MM.1S (cell line): ENCODE measurements around the gene CD58.

Source experiments
- DNase-seq: peaks from one replicate; pipeline ENCODE4 v3.0.0-alpha.2; 2015
- H2AFZ ChIP-seq: fragments of 300-600 bp; sonication (generic); 2 replicates; pipeline ENCODE4 v1.6.0; 2016; ENCODE audit warnings: antibody characterized with exemption, low read length
- H3F3A ChIP-seq: fragments of 300-600 bp; sonication (generic); 2 replicates; pipeline ENCODE4 v1.6.1; 2016; ENCODE audit warnings: mild to moderate bottlenecking, antibody characterized with exemption, low read length, moderate library complexity, mixed read lengths; ENCODE audit not compliant: insufficient read depth
- H3K27ac ChIP-seq: fragments of 300-600 bp; sonication (generic); 2 replicates; pipeline ENCODE4 v1.5.1; 2016; ENCODE audit warnings: mild to moderate bottlenecking, low read length
- H3K27me3 ChIP-seq: fragments of 300-600 bp; sonication (generic); replicated peaks from 2 replicates; pipeline ENCODE4 v1.6.0; 2016; ENCODE audit warnings: low read length; ENCODE audit not compliant: insufficient read depth
- H3K36me3 ChIP-seq: fragments of 300-600 bp; sonication (generic); replicated peaks from 2 replicates; pipeline ENCODE4 v1.6.1; 2016; ENCODE audit warnings: mild to moderate bottlenecking, low read length, mixed read lengths; ENCODE audit not compliant: insufficient read depth
- H3K4me1 ChIP-seq: fragments of 300-600 bp; sonication (generic); 2 replicates; pipeline ENCODE4 v1.6.1; 2016; ENCODE audit warnings: low read length, mixed read lengths
- H3K4me2 ChIP-seq: fragments of 300-600 bp; sonication (generic); 2 replicates; pipeline ENCODE4 v1.6.0; 2016; ENCODE audit warnings: low read depth, low read length
- H3K4me3 ChIP-seq: fragments of 300-600 bp; sonication (generic); 2 replicates; pipeline ENCODE4 v1.5.1; 2016; ENCODE audit warnings: low read length, mixed read lengths
- H3K79me2 ChIP-seq: fragments of 300-600 bp; sonication (generic); 2 replicates; pipeline ENCODE4 v1.6.1; 2016; ENCODE audit warnings: mixed run types, low read length, mixed read lengths
- H3K9ac ChIP-seq: fragments of 300-600 bp; sonication (generic); 2 replicates; pipeline ENCODE4 v1.6.1; 2016; ENCODE audit warnings: low read length, mixed read lengths
- H3K9me2 ChIP-seq: fragments of 300-600 bp; sonication (generic); replicated peaks from 2 replicates; pipeline ENCODE4 v1.6.1; 2016; ENCODE audit warnings: mild to moderate bottlenecking, low read length, mixed read lengths; ENCODE audit not compliant: insufficient read depth
- H3K9me3 ChIP-seq: fragments of 300-600 bp; sonication (generic); replicated peaks from 2 replicates; pipeline ENCODE4 v1.6.1; 2016; ENCODE audit warnings: mild to moderate bottlenecking, low read length, mixed read lengths; ENCODE audit not compliant: insufficient read depth
- H4K20me1 ChIP-seq: fragments of 300-600 bp; sonication (generic); 2 replicates; pipeline ENCODE4 v1.6.1; 2016; ENCODE audit warnings: mild to moderate bottlenecking, low read length, moderate library complexity, mixed read lengths; ENCODE audit not compliant: insufficient read depth
- EZH2 ChIP-seq: fragments of 300-600 bp; sonication (generic); optimal IDR thresholded peaks from 2 replicates; pipeline ENCODE3; 2017; ENCODE audit warnings: low read depth, mild to moderate bottlenecking, antibody characterized with exemption, low read length, mixed read lengths
- EZH2phosphoT487 ChIP-seq: fragments of 300-600 bp; sonication (generic); IDR thresholded peaks from 2 replicates; pipeline ENCODE4 v1.6.1; 2018; ENCODE audit warnings: antibody characterized with exemption, low read length
- TF ChIP-seq, protein P1 (sequence below): fragments of 300-600 bp; sonication (generic); IDR thresholded peaks from 2 replicates; pipeline ENCODE4 v1.5.1; 2016; ENCODE audit warnings: antibody characterized with exemption, low read length, mixed read lengths

The CD58 gene

DNA sequence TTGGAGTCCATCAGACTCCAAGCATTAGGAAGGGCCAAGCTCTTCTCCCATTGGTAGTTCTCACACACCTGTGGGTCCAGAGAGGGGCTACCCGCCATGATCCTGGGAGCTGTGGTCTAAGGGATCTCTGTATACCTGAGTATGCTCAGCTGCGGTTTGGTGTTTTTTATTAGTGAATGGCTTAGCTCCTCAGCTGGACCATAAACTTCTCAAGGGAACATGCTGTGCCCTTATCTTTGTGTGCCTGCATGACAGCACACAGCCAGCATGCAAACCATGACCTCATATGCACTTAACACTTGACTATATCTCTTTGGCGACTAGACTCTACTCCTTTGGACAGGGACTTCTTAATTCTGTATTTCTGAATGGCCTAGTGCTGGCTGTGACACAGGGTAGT lies 94.5 kb downstream of the CD58 start:
- Histone ChIP-seq H3K9ac (no peak overlapping the region), H3K4me1 (no peaks in the 10 kb centered on the region), H4K20me1 (no peaks in the 10 kb centered on the region), H3K4me3 (no peak overlapping the region), H3K9me2 (no peaks in the 10 kb centered on the region), H3K4me2 (no peak overlapping the region), H3K27ac (no peak overlapping the region), H3F3A (no peaks in the 10 kb centered on the region), H2AFZ (no peak overlapping the region), H3K36me3 (no peaks in the 10 kb centered on the region), H3K79me2 (no peaks in the 10 kb centered on the region), H3K27me3 (no peaks in the 10 kb centered on the region), H3K9me3 (no peaks in the 10 kb centered on the region)
- TF ChIP-seq EZH2 (no peak), EZH2phosphoT487 (no peak)
- TF ChIP-seq, protein P1, sequence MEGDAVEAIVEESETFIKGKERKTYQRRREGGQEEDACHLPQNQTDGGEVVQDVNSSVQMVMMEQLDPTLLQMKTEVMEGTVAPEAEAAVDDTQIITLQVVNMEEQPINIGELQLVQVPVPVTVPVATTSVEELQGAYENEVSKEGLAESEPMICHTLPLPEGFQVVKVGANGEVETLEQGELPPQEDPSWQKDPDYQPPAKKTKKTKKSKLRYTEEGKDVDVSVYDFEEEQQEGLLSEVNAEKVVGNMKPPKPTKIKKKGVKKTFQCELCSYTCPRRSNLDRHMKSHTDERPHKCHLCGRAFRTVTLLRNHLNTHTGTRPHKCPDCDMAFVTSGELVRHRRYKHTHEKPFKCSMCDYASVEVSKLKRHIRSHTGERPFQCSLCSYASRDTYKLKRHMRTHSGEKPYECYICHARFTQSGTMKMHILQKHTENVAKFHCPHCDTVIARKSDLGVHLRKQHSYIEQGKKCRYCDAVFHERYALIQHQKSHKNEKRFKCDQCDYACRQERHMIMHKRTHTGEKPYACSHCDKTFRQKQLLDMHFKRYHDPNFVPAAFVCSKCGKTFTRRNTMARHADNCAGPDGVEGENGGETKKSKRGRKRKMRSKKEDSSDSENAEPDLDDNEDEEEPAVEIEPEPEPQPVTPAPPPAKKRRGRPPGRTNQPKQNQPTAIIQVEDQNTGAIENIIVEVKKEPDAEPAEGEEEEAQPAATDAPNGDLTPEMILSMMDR, result no peak
- no peak for DNase-seq

DNA sequence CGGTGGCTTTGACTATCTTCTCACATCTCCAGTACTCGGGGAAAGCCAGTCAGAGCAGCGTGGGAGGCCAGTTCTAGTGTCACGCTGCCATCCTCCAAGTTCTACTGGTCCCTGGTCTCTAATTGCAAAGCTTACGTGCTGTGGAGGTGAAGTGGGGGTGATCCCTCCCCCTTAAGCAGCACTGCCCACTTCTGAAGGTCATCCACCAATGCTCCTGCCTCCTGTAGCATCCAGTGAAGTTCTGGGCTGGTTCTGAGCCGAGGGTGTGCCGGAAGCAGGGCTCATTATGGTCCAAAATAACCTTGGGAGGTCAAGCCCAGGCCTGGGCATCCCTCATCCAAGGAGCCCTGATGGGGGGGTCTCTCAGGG lies 95.0 kb downstream of the CD58 start:
- DNase-seq, result no peak
- no peaks in the 10 kb centered on the region for H3K79me2 ChIP-seq
- no peaks in the 10 kb centered on the region for H4K20me1 ChIP-seq
- H3K4me2 ChIP-seq, result no peak overlapping the region
- no peak overlapping the region for H2AFZ ChIP-seq
- TF ChIP-seq EZH2 (no peak), EZH2phosphoT487 (no peak)
- TF ChIP-seq, protein P1, result no peak
- H3K27ac ChIP-seq, result no peak overlapping the region
- H3K4me3 ChIP-seq, result no peak overlapping the region
- no peaks in the 10 kb centered on the region for H3K4me1 ChIP-seq
- H3K9ac ChIP-seq, result no peak overlapping the region
- H3K9me3 ChIP-seq, result no peaks in the 10 kb centered on the region
- no peaks in the 10 kb centered on the region for H3K36me3 ChIP-seq
- no peaks in the 10 kb centered on the region for H3F3A ChIP-seq
- H3K27me3 ChIP-seq, result no peaks in the 10 kb centered on the region
- no peaks in the 10 kb centered on the region for H3K9me2 ChIP-seq

DNA sequence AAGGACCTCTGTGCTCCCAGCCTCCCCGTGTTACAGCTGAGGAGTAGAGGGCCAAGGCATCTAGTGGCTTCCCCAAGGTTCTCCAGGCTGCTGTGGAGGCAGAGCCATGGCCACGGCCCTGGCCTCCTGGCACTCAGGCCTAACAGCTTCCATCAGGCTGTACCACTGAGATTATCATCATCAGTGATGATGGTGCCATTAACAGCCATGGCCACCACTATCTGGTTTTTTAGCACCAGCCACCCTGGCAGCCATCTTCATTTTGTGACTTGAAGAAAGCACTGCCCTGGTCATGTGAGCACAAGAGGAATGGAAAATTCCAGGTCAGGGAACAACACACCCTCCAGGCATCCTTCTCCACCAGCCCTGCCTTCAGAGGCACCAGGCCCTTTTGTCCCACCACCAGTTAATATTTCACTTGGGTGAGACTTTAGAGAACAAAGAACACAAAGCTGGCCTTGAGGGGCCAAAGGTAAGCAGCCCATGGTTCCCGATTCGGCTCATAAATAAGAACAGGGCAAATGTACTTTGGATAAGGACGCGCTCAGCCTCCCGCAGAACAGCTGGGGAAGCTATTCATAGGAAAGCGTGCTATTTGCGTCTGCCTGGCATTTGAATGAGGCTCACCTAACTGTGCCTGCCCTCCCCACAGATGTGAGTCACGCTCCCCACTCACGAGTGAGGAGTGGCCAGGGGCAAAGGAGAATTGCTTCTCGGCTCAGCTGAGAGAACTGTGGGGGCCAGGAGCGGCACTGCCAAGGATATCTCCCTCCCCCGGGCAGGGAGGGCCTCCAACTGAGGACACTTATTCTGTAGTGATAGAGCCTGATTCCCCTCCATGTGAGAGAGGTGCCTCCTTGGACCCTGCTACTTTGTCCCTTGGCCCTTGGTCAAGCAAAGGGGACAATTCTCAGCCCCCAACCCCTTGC lies 95.6 kb downstream of the CD58 start:
- H3K36me3 ChIP-seq, result no peaks in the 10 kb centered on the region
- no peak overlapping the region for H3K4me3 ChIP-seq
- DNase-seq, result no peak
- TF ChIP-seq EZH2phosphoT487, result no peak
- TF ChIP-seq, protein P1, result no peak
- no peak for TF ChIP-seq EZH2
- no peaks in the 10 kb centered on the region for H3K9me2 ChIP-seq
- H3K9me3 ChIP-seq, result no peaks in the 10 kb centered on the region
- H3K79me2 ChIP-seq, result no peaks in the 10 kb centered on the region
- no peak overlapping the region for H2AFZ ChIP-seq
- no peak overlapping the region for H3K9ac ChIP-seq
- no peak overlapping the region for H3K4me2 ChIP-seq
- no peak overlapping the region for H3K27ac ChIP-seq
- H3K4me1 ChIP-seq, result no peaks in the 10 kb centered on the region
- H3F3A ChIP-seq, result no peaks in the 10 kb centered on the region
- no peaks in the 10 kb centered on the region for H3K27me3 ChIP-seq
- H4K20me1 ChIP-seq, result no peaks in the 10 kb centered on the region
